ENCODE results near the gene FRMD1.

Gene FRMD1

DNA sequence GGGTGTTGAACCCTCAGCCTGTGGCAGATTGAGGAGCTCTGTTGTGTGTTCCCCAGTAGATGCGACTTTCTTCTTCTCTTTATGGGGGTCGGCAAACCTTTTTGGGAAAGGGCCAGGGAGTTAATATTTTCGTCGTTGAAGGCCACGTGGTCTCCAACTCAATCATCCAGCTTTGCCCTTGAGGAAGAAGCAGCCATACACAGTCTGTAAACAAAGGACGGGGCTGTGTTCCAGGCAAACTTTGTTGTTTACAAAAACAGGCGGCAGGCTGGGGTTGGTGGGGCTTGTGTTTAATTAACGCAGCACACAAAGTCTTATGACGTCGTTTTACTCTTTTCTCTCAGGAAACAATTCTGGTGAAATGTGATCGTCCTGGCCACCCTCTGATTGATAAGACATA, 61.4 kb downstream of the FRMD1 start:
- no peak for TF ChIP-seq FOXP2 (optimal IDR thresholded peaks at IDR 0.05; ENCODE audit: borderline replicate concordance, extremely low read depth, extremely low read length, insufficient read depth)
- no peak for TF ChIP-seq TAF1 (IDR thresholded peaks at IDR 0.05; ENCODE audit: borderline replicate concordance, insufficient read depth, low read length)
- TF ChIP-seq REST (IDR thresholded peaks at IDR 0.05; ENCODE audit: insufficient read depth in 1 of 2, low read depth in 2 of 2, low read length in 2 of 2) = no peak
- TF ChIP-seq SIN3A (IDR thresholded peaks at IDR 0.05; ENCODE audit: borderline replicate concordance, insufficient read depth, low read length) = no peak
- TF ChIP-seq POLR2AphosphoS5 (IDR thresholded peaks at IDR 0.05; ENCODE audit: low read depth, low read length) = no peak

- no peak for TF ChIP-seq REST (IDR thresholded peaks at IDR 0.05; ENCODE audit: insufficient read depth in 1 of 2, low read depth in 2 of 2, low read length in 2 of 2)
- no peak for TF ChIP-seq TAF1 (IDR thresholded peaks at IDR 0.05; ENCODE audit: borderline replicate concordance, insufficient read depth, low read length)
- TF ChIP-seq SIN3A (IDR thresholded peaks at IDR 0.05; ENCODE audit: borderline replicate concordance, insufficient read depth, low read length) = no peak
- no peak for TF ChIP-seq FOXP2 (optimal IDR thresholded peaks at IDR 0.05; ENCODE audit: borderline replicate concordance, extremely low read depth, extremely low read length, insufficient read depth)
- no peak for TF ChIP-seq POLR2AphosphoS5 (IDR thresholded peaks at IDR 0.05; ENCODE audit: low read depth, low read length)
Observed at GRCh38 chr6:168016721-168017525, 62.1 kb downstream of the FRMD1 start.

- TF ChIP-seq SIN3A (IDR thresholded peaks at IDR 0.05; ENCODE audit: borderline replicate concordance, insufficient read depth, low read length) = no peak
- no peak for TF ChIP-seq POLR2AphosphoS5 (IDR thresholded peaks at IDR 0.05; ENCODE audit: low read depth, low read length)
- no peak for TF ChIP-seq FOXP2 (optimal IDR thresholded peaks at IDR 0.05; ENCODE audit: borderline replicate concordance, extremely low read depth, extremely low read length, insufficient read depth)
- TF ChIP-seq TAF1 (IDR thresholded peaks at IDR 0.05; ENCODE audit: borderline replicate concordance, insufficient read depth, low read length) = no peak
- TF ChIP-seq REST (IDR thresholded peaks at IDR 0.05; ENCODE audit: insufficient read depth in 1 of 2, low read depth in 2 of 2, low read length in 2 of 2) = no peak
Observed at GRCh38 chr6:168016176-168016620, 62.8 kb downstream of the FRMD1 start.

GRCh38 chr6:168015482-168016175, 63.4 kb downstream of the FRMD1 start:
- no peak for TF ChIP-seq TAF1 (IDR thresholded peaks at IDR 0.05; ENCODE audit: borderline replicate concordance, insufficient read depth, low read length)
- TF ChIP-seq REST (IDR thresholded peaks at IDR 0.05; ENCODE audit: insufficient read depth in 1 of 2, low read depth in 2 of 2, low read length in 2 of 2) = no peak
- TF ChIP-seq POLR2AphosphoS5 (IDR thresholded peaks at IDR 0.05; ENCODE audit: low read depth, low read length) = no peak
- TF ChIP-seq SIN3A (IDR thresholded peaks at IDR 0.05; ENCODE audit: borderline replicate concordance, insufficient read depth, low read length) = no peak
- no peak for TF ChIP-seq FOXP2 (optimal IDR thresholded peaks at IDR 0.05; ENCODE audit: borderline replicate concordance, extremely low read depth, extremely low read length, insufficient read depth)

Data from PFSK-1 (cell line).